GM21528 (cell line): Measurements from ENCODE around the gene SLC6A9.

Experiments used
- ATAC-seq: cut with Tn5 transposase; IDR thresholded peaks from one replicate; pipeline ENCODE4 v1.9.1; 2021; ENCODE audit warnings: mild to moderate bottlenecking, moderate library complexity; ENCODE audit not compliant: unreplicated experiment, low FRiP score

SLC6A9 gene

GRCh38 chr1:43975249-43975961, 55.9 kb downstream of the SLC6A9 start:
- ATAC-seq, result no peak

GRCh38 chr1:43974443-43975248, 56.6 kb downstream of the SLC6A9 start, which contains the start of gene ATP6V0B:
Gene ATP6V0B (plus strand): TSS chr1:43974960. CDS start chr1:43975041, 81 bp downstream.
- peak; percentile 68 for ATAC-seq

GRCh38 chr1:43973981-43974442, 57.2 kb downstream of the SLC6A9 start:
- ATAC-seq, result no peak

GRCh38 chr1:43971336-43971980, 59.8 kb downstream of the SLC6A9 start:
- no peak for ATAC-seq

GRCh38 chr1:43970911-43971310, 60.4 kb downstream of the SLC6A9 start:
- no peak for ATAC-seq

DNA sequence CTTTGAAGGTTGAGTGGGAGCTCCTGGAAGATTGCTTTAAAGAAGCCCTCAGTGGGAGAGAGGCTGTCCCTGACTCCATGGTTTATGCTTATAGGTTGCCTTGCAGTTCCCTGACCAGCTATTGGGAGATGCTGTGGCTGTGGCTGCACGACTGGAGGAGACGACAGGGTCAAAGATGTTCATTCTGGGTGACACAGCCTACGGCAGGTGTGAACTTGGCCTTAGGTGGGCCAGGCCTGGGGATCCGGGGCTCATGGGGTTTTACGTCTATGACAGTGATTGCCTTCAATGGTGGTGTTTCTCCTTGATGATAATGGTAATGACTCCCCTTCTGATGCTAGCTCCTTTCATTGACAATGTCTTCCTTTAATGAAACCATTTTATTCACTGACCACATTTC, 60.8 kb downstream of the SLC6A9 start:
- no peak for ATAC-seq

DNA sequence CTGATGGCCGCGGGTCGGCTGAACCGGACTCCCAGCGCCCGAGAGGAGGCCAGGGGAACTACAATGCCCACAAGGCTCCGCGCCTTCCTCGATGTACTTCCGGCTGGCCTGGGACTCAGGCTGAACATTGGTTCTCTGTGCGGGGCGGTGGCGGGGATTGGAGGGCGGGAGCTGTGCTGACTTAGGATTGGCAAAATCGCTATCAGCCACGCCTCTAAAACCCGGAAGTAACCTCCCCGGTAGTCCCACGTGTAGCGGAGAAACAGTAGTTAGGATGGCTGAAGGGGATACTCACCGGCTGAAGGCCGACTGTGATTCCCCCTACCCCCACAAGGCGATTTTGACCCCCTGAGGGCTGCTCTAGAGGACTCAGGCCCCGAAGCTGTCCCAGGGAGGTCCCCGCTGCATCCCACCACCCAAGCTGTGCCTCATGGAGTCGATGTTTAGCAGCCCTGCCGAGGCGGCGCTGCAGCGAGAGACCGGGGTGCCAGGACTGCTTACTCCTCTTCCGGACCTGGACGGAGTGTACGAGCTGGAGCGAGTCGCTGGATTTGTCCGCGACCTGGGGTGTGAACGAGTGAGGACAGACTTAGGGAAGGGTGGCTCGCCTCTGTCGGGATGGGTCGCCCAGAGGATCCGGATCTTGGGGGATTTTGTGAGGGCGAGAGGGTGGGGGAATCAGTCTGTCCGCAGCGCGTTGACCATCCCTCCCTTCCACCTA, 61.4 kb downstream of the SLC6A9 start, which contains the start of gene DPH2:
Gene DPH2, plus strand, starts transcription at position 265 of the 721 bp plus-strand sequence. Its CDS starts 166 bp downstream, at position 431.
- ATAC-seq, result peak; percentile 69

- ATAC-seq, result no peak
Measured at GRCh38 chr1:43969416-43969745, 61.9 kb downstream of the SLC6A9 start.

DNA sequence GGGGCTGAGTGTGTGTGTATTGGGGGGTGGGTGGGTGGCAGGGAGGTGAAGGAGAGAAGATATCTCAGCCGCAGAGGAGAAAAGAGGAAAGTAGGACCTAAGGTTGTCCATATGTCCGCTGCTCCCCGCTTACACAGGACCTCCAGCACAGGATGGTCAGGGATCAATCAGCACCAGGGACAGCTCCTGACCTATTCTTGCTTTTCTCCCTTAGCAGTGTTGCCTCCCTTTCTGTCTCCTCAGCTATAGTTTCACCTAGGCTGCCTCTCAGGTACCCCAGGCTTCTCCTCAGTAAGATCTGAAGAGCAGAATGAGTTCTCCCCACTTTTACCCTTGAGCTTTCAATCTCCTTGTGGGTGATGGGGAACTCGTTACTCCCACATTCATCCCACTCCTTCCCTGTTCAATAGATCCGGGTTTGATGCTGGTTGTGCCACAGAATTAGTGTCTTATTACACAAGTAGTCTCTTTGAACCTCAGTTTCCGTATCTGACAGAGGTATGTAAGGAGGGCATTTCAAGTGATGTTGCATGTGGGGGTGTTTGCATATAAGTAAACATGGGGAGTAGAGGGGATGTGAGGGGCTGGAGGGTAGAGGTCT, 62.8 kb downstream of the SLC6A9 start:
- no peak for ATAC-seq

GRCh38 chr1:43965316-43965715, 65.9 kb downstream of the SLC6A9 start:
- ATAC-seq, result no peak

DNA sequence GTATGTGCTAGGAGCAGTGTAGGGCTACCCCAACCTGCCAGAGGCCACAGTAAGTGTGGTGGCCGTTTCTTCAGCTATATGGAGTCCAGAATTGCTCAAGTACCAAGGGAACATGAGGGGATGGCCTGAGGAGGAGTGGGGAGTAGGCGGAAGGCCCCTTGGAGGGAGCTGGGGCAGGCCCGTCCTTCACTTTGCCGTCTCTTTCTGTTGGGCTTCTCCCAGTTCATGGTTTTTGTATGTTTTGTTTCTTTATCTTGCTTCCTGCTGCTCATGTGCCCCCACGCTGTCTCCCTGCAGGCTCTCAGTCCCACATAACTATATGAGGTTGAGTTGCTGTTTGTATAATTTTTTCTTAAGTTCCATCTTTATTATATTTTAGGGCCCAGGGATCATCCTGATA, 67.4 kb downstream of the SLC6A9 start:
- ATAC-seq, result no peak

GRCh38 chr1:43963006-43963405, 68.3 kb downstream of the SLC6A9 start:
- no peak for ATAC-seq

DNA sequence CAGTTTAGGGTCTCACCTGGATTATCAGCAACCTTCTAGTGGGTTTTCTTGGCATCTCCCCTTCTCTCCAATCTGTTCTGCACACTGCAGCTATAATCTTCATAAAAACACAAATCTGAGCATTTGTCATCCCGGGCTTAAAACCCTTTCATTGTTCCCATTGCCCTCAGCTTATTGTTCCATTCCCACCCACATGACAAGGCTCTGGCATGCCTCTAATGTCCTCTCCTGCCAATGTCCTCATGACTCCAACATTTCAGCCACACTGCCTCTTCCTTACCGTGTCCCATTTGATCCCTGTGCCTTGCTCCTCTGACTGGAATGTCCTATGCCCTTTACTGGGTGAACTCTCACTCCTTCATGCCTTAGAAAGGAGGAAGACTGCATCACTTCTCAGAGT, 68.9 kb downstream of the SLC6A9 start:
- ATAC-seq, result no peak

- ATAC-seq, result no peak
Measured at GRCh38 chr1:43961692-43962091, 69.6 kb downstream of the SLC6A9 start.

GRCh38 chr1:43960798-43961197, 70.5 kb downstream of the SLC6A9 start:
- ATAC-seq, result no peak

GRCh38 chr1:43958351-43959255, 72.7 kb downstream of the SLC6A9 start:
- no peak for ATAC-seq

DNA sequence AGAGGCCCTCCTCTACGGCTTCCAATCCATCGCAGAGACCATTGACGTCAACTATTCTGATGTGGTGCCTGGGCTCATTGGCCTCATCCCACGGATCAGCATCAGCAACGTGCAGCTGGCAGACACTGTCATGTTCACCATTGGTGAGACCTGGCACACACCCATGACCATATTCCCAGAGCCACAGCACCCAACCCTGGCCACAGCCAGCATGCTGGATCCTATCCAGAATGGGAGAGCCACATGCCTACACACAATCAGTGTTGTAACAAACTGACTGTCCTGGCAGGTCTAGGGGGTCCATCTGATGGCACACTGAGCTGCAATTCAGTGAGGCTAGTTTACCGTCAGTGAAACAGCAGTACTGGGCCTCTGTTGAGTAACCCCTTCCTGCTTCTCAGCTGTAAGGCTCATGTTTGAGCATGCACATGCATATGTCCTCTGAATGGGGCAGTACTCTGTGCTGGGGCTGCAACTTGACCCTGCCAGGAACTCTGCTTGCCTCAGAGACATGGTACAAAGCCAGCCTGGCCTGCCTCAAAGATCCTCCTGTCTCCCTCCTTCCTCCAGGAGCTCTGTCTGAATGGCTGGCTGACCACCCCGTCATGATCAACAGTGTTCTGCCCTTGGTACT, 73.7 kb downstream of the SLC6A9 start:
- no peak for ATAC-seq

DNA sequence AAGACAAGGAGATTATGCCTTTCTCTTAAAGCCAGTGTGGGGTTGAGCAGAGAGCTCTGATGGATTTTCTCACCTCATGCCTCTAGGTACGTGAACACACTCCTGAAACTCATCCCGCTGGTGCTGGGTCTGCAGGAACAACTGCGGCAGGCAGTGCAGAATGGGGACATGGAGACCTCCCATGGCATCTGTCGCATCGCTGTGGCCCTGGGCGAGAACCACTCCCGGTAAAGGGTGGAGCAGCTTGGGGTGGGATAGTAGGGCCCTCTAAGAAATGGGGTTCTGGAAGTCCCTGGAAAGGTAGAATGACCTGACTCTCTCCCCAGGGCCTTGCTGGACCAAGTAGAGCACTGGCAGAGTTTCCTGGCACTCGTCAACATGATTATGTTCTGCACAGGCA, 75.0 kb downstream of the SLC6A9 start:
- no peak for ATAC-seq

DNA sequence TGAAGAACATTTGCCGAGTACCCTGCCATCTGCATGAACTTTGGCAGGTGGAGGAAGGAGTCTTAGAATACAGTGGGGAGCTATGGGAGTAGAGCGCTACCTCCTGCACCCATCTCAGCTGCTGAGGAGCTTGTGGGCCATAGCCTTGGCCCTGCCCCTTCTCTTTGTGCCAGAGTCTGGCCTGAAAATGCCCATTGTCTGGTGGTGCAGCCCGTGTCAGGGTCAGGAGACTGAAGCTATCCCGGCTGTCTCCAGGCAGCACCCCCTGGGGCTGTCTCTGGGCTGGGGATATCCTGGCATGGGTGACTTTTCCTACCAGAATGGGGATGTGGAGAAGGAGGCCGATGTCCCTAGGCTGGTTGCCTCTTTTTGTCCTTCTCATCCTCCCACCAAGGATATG, 77.2 kb downstream of the SLC6A9 start:
- no peak for ATAC-seq
